ENCODE measurements around the gene FCER1G.

FCER1G gene

DNA sequence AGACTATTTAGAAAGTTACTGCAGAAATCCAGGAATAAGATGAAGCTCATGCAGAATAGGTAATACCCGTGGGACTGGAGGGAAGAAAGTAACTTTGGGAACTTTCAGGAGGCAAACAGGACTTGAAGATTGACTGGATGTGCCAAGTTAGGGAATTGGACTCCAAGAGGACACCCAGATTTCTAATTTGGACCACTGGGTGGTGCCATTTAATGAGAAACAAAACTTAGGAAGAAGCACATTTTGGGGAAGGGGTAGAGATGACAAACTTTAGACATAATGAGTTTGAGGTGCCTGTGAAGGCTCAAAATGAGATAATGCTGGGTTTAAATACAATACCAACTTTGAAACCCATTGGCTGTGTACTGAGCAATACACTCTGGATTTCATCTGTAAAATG is 34.5 kb upstream of the FCER1G start:
- Histone ChIP-seq H3K4me3 (replicated peaks; ENCODE audit: insufficient read depth, low read length) (no peak overlapping the region), H3K27me3 (ENCODE audit: insufficient read depth, poor library complexity, severe bottlenecking) (no peaks in the 10 kb centered on the region), H3K27ac (replicated peaks) (no peak overlapping the region)
- DNase-seq (ENCODE audit: low read depth in 1 of 2, low spot score in 1 of 2) = no peak
- TF ChIP-seq POLR2AphosphoS5 (IDR thresholded peaks at IDR 0.05; ENCODE audit: low read depth) = no peak
- no peak for TF ChIP-seq GABPA (IDR thresholded peaks at IDR 0.05; ENCODE audit: low read depth)
- TF ChIP-seq, protein P1, sequence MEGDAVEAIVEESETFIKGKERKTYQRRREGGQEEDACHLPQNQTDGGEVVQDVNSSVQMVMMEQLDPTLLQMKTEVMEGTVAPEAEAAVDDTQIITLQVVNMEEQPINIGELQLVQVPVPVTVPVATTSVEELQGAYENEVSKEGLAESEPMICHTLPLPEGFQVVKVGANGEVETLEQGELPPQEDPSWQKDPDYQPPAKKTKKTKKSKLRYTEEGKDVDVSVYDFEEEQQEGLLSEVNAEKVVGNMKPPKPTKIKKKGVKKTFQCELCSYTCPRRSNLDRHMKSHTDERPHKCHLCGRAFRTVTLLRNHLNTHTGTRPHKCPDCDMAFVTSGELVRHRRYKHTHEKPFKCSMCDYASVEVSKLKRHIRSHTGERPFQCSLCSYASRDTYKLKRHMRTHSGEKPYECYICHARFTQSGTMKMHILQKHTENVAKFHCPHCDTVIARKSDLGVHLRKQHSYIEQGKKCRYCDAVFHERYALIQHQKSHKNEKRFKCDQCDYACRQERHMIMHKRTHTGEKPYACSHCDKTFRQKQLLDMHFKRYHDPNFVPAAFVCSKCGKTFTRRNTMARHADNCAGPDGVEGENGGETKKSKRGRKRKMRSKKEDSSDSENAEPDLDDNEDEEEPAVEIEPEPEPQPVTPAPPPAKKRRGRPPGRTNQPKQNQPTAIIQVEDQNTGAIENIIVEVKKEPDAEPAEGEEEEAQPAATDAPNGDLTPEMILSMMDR (IDR thresholded peaks at IDR 0.05; ENCODE audit: insufficient read depth, low read length) = peak; percentile 8

DNA sequence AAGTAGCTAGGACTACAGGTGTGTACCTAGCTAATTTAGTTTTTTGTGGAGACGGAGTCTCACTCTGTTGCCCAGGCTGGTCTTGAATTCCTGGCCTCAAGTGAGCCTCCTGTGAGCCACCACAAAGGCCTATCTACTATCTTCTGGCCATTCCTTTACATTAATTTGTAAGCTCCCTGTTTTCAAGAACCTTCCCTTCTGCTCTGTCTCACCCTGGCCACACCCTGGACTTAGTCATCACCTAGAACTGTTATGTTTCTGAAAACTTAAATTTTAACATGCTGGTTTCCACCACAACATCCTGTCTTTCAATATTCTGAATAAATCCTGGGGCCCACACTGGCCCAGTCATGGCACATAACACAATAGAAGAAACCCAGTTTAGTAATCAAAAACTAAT is 32.9 kb upstream of the FCER1G start:
- TF ChIP-seq, protein P1 (IDR thresholded peaks at IDR 0.05; ENCODE audit: insufficient read depth, low read length) = no peak
- no peak for TF ChIP-seq POLR2AphosphoS5 (IDR thresholded peaks at IDR 0.05; ENCODE audit: low read depth)
- no peak for TF ChIP-seq GABPA (IDR thresholded peaks at IDR 0.05; ENCODE audit: low read depth)
- TF ChIP-seq, protein P2, sequence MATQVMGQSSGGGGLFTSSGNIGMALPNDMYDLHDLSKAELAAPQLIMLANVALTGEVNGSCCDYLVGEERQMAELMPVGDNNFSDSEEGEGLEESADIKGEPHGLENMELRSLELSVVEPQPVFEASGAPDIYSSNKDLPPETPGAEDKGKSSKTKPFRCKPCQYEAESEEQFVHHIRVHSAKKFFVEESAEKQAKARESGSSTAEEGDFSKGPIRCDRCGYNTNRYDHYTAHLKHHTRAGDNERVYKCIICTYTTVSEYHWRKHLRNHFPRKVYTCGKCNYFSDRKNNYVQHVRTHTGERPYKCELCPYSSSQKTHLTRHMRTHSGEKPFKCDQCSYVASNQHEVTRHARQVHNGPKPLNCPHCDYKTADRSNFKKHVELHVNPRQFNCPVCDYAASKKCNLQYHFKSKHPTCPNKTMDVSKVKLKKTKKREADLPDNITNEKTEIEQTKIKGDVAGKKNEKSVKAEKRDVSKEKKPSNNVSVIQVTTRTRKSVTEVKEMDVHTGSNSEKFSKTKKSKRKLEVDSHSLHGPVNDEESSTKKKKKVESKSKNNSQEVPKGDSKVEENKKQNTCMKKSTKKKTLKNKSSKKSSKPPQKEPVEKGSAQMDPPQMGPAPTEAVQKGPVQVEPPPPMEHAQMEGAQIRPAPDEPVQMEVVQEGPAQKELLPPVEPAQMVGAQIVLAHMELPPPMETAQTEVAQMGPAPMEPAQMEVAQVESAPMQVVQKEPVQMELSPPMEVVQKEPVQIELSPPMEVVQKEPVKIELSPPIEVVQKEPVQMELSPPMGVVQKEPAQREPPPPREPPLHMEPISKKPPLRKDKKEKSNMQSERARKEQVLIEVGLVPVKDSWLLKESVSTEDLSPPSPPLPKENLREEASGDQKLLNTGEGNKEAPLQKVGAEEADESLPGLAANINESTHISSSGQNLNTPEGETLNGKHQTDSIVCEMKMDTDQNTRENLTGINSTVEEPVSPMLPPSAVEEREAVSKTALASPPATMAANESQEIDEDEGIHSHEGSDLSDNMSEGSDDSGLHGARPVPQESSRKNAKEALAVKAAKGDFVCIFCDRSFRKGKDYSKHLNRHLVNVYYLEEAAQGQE (IDR thresholded peaks at IDR 0.05; ENCODE audit: insufficient replicate concordance, low read depth) = no peak
- TF ChIP-seq SPI1 (IDR thresholded peaks at IDR 0.05; ENCODE audit: borderline replicate concordance, low read depth) = no peak
- Histone ChIP-seq H3K27me3 (ENCODE audit: insufficient read depth, poor library complexity, severe bottlenecking) (no peaks in the 10 kb centered on the region), H3K4me3 (replicated peaks; ENCODE audit: insufficient read depth, low read length) (no peak overlapping the region), H3K27ac (replicated peaks) (no peak overlapping the region)
- DNase-seq (ENCODE audit: low read depth in 1 of 2, low spot score in 1 of 2) = no peak

- TF ChIP-seq SPI1 (IDR thresholded peaks at IDR 0.05; ENCODE audit: borderline replicate concordance, low read depth) = peak; percentile 34; the same call in 1 of the 2 replicates
- TF ChIP-seq POLR2AphosphoS5 (IDR thresholded peaks at IDR 0.05; ENCODE audit: low read depth) = peak; percentile 66
- no peak for TF ChIP-seq GABPA (IDR thresholded peaks at IDR 0.05; ENCODE audit: low read depth)
- TF ChIP-seq, protein P2 (IDR thresholded peaks at IDR 0.05; ENCODE audit: insufficient replicate concordance, low read depth) = no peak
- TF ChIP-seq, protein P1 (IDR thresholded peaks at IDR 0.05; ENCODE audit: insufficient read depth, low read length) = no peak
- H3K4me3 ChIP-seq (replicated peaks; ENCODE audit: insufficient read depth, low read length) = no peak overlapping the region
- DNase-seq (ENCODE audit: low read depth in 1 of 2, low spot score in 1 of 2) = peak; percentile 85 to 95
- peak overlapping the region; percentile 73 for H3K27ac ChIP-seq (replicated peaks)
- no peaks in the 10 kb centered on the region for H3K27me3 ChIP-seq (ENCODE audit: insufficient read depth, poor library complexity, severe bottlenecking)
Observed at GRCh38 chr1:161185282-161185682, 29.8 kb upstream of the FCER1G start.

- Histone ChIP-seq H3K27ac (replicated peaks) (peak overlapping the region; percentile 73), H3K4me3 (replicated peaks; ENCODE audit: insufficient read depth, low read length) (no peak overlapping the region), H3K27me3 (ENCODE audit: insufficient read depth, poor library complexity, severe bottlenecking) (no peaks in the 10 kb centered on the region)
- TF ChIP-seq GABPA (IDR thresholded peaks at IDR 0.05; ENCODE audit: low read depth) (no peak), POLR2AphosphoS5 (IDR thresholded peaks at IDR 0.05; ENCODE audit: low read depth) (peak; percentile 26; the same call in 1 of the 2 replicates), SPI1 (IDR thresholded peaks at IDR 0.05; ENCODE audit: borderline replicate concordance, low read depth) (peak; percentile 99)
- DNase-seq (ENCODE audit: low read depth in 1 of 2, low spot score in 1 of 2) = peak; percentile 38 to 60
Observed at GRCh38 chr1:161185732-161186311, 29.3 kb upstream of the FCER1G start.
